Measurements from ENCODE around the gene CAB39.

- no peak for TF ChIP-seq POLR2AphosphoS5 (IDR thresholded peaks at IDR 0.05)
- no peak for TF ChIP-seq CTCF (IDR thresholded peaks at IDR 0.05)
- no peak for TF ChIP-seq EP300 (IDR thresholded peaks at IDR 0.05)
- TF ChIP-seq POLR2A (IDR thresholded peaks at IDR 0.05): no peak
Observed at GRCh38 chr2:230846360-230846759, 133.7 kb downstream of the CAB39 start.
